Heart left ventricle (tissue), 16 donors: ENCODE data around the gene SUN1. TPM values are rescaled to one million over a fixed set of nuclear protein-coding genes. Genes with fewer than 3 reads are reported as not detected.

Source experiments
- ATAC-seq, 4 donors: fragments of 200-7000 bp; cut with Tn5 transposase; one replicate each; pipeline ENCODE4 v1.9.1; 2020 to 2022; ENCODE audit warnings: moderate library complexity in 4 of 4, mild to moderate bottlenecking in 3 of 4, moderate number of reproducible peaks in 1 of 4
- DNase-seq, 5 donors: peaks; one replicate each; pipeline ENCODE4 v3.0.0-alpha.2; 2020
- H3K27ac ChIP-seq, 12 donors: fragments of 200-600 bp; sonication (generic) in 4 of 12; one replicate each; pipeline versions ENCODE4 v1.5.0 to v1.8.0; 2016 to 2022; ENCODE audit warnings: mild to moderate bottlenecking in 2 of 12
- H3K27me3 ChIP-seq, 9 donors: fragments of 200-600 bp; sonication (generic) in 2 of 9; one replicate each; pipeline versions ENCODE4 v1.5.1 to v1.8.0; 2016 to 2022; ENCODE audit warnings: mild to moderate bottlenecking in 3 of 9
- H3K36me3 ChIP-seq, 9 donors: fragments of 200-600 bp; sonication (generic) in 2 of 9; one replicate each; pipeline versions ENCODE4 v1.5.0 to v1.8.0; 2018 to 2022; ENCODE audit warnings: mild to moderate bottlenecking in 2 of 9
- H3K4me1 ChIP-seq, 12 donors: fragments of 200-600 bp; sonication (generic) in 4 of 12; one replicate each; pipeline versions ENCODE4 v1.5.0 to v1.8.0; 2016 to 2022; ENCODE audit warnings: mild to moderate bottlenecking in 3 of 12
- H3K4me3 ChIP-seq, 12 donors: fragments of 200-600 bp; sonication (generic) in 4 of 12; one replicate each; pipeline versions ENCODE4 v1.5.0 to v1.8.0; 2017 to 2022; ENCODE audit warnings: mild to moderate bottlenecking in 9 of 12, moderate library complexity in 4 of 12
- H3K9me3 ChIP-seq, 12 donors: fragments of 200-600 bp; sonication (generic) in 4 of 12; one replicate each; pipeline versions ENCODE4 v1.5.0 to v1.8.0; 2016 to 2022; ENCODE audit warnings: mild to moderate bottlenecking in 1 of 12
- CTCF ChIP-seq, 12 donors: fragments of 200-600 bp; sonication (generic) in 4 of 12; IDR thresholded peaks; one replicate each; pipeline versions ENCODE4 v1.5.0 to v1.8.0; 2018 to 2022; ENCODE audit warnings: antibody characterized with exemption in 12 of 12, mild to moderate bottlenecking in 5 of 12
- POLR2A ChIP-seq, 2 donors: fragments of 450-650 bp; IDR thresholded peaks; one replicate each; pipeline ENCODE4 v1.6.1; 2017; ENCODE audit warnings: antibody characterized with exemption in 2 of 2, mild to moderate bottlenecking in 2 of 2, moderate library complexity in 2 of 2
- WGBS, 4 donors: extraction: QIAGEN DNeasy Blood & Tissue Kit in 2 of 4; methylation state at CpG; one replicate each; pipeline versions ENCODE4 v1.1.5 to v1.1.7; 2013 to 2018; 5-methylcytosine and 5-hydroxymethylcytosine counted together
- intact Hi-C, 10 donors: fragments of 100-400 bp; cut with DNase I; formaldehyde crosslinking; loops; one replicate each; pipeline versions ENCODE4 v1.11.1 to v1.14.2; 2022
- polyA plus RNA-seq, 2 donors: library from polyadenylated mRNA; stranded (reverse); fragments of 200-250 nt; gene quantifications; one replicate each; pipeline ENCODE4 v1.2.3, GENCODE V29; 2013
- total RNA-seq, 9 donors: library from RNA; depleted of rRNA in 2 of 9; stranded (reverse); fragments of >200 nt in 2 of 9; fragmentation: NEBNext Ultra II Directional in 3 of 9; extraction: Animal tissue kit (Norgen Biotek cat#: 25700) in 3 of 9; gene quantifications; one replicate each; pipeline versions ENCODE4 v1.1.0 to v1.2.4, GENCODE V29; 2016 to 2023
- donor health status: ischemic (EF 13 %, LVEDD 7.1; RV severe dilation, severe dysfunction).
- donor health status: healthy with polysubstance abuse.
- donor health status: DM: no; HTN: yes; CAD: no.
- donor health status: DM: no; HTN: no; CAD: no.
- donor health status: ischemic (EF 25% LVEDD 6.9; RV normal size, moderate dysfunction).
- donor health status: ischemic (EF 25% LVEDD 5.7; RV mildly dilated, moderate dysfunction).
- donor health status: healthy.
- donor health status: DM: yes; HTN: yes; CAD: no.
- donor health status: ischemic (EF 35%, LVEDD 5.7; RV mildly dilated, moderate dysfunction).
- donor health status: nonischemic (EF 11% LVEDD 7.7; RV severe dilation, severe dysfunction).
- donor health status: DM: yes; HTN: yes; CAD: no.
- donor health status: PGD.
- donor health status: ischemic (EF 29% LVEDD 5.4; RV normal size, mild dysfunction).
- donor health status: nonischemic (EF 23%, LVEDD 6.1; RV moderate dilation, normal function).

Gene SUN1
- total and polyA plus RNA-seq, 11 donors = 111 to 203 (median 151) TPM

DNA sequence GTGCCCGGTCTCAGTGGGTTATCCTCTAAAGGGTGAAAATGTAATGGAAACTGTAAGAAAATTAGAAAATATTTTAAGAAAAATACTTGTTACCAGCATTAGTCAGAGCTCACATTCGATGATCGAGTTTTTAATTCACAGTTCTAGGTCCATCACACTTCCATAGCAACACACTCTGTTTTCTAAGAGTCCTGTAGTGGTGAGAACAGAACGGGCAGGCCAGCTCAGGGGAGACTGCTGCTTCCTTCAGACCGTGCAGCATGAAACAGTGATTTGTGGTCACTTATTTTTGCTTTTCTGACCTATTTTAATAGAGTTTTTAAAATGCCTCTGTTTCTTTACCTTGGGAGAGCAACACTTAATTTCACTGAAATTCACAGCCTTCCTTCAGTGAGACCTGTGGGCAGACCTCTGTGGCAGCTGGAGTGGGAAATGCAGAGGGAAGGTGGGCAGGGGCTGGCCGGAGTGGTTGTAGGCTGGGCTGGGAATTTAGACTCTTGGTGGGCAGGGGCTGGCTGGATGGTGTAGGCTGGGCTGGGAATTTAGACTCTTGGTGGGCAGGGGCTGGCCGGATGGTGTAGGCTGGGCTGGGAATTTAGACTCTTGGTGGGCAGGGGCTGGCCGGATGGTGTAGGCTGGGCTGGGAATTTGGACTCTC lies 1.5 kb downstream of the SUN1 start:
- WGBS, 4 donors = 68 to 80% (median 74%) methylated on average over 8 of the region's 8 CpGs
- Histone ChIP-seq H3K9me3 (no peaks in the 10 kb centered on the region), H3K27me3 (no peaks in the 10 kb centered on the region), H3K4me1 (peaks cover 28 to 97% (median 76%) of the 10 kb centered on the region in 12 donors), H3K4me3 (no peak overlapping the region), H3K27ac (peak overlapping the region in 10 of 12 donors; percentile 80 to 99 (median 96)), H3K36me3 (peaks cover 0 to 28% (median 11%) of the 10 kb centered on the region in 9 donors)
- TF ChIP-seq CTCF (IDR thresholded peaks at IDR 0.05) = no peak
- TF ChIP-seq POLR2A (IDR thresholded peaks at IDR 0.05) = no peak
- intact Hi-C loops = loop anchor here in 3 of 10 donors (5.0 to 10.0 kb wide), 2 partner anchors 39 to 49 kb away; no protein-coding TSS in a partner anchor
- no peak for ATAC-seq
- peak in 1 of 5 donors; percentile 10 for DNase-seq

DNA sequence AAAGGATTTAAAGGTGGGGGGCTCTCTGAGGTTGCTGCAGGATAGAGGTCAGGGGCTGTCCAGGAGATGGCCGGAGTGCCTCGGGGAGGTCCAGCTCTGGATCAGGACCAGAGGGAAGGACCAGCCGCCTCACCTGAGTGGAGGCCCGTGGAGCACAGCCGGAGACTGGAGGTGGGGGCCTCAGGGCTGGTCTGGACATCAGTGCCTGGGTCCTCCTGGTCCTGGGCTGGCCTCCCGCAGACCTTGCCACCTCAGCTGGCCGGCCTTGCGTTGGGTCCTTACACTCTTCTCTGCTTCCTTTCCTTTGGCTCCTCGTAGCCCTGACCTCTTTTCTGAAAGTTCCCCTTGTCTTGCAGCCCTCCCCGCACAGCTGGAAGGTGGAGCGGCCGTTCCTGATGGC lies 2.0 kb downstream of the SUN1 start:
- no peak for ATAC-seq
- DNase-seq = no peak
- no peaks in the 10 kb centered on the region for H3K27me3 ChIP-seq
- no peak overlapping the region for H3K4me3 ChIP-seq
- TF ChIP-seq POLR2A (IDR thresholded peaks at IDR 0.05) = no peak
- no peak for TF ChIP-seq CTCF (IDR thresholded peaks at IDR 0.05)
- H3K9me3 ChIP-seq = no peaks in the 10 kb centered on the region
- H3K36me3 ChIP-seq = peaks cover 0 to 34% (median 17%) of the 10 kb centered on the region in 9 donors
- 89 to 95% (median 93%) methylated on average over 10 to 12 of the region's 12 CpGs for WGBS, 4 donors
- intact Hi-C loops = loop anchor here in 3 of 10 donors (5.0 to 10.0 kb wide), 2 partner anchors 38 to 49 kb away; no protein-coding TSS in a partner anchor
- H3K4me1 ChIP-seq = peaks cover 28 to 96% (median 74%) of the 10 kb centered on the region in 12 donors
- H3K27ac ChIP-seq = peak overlapping the region in 11 of 12 donors; percentile 32 to 97 (median 94)

DNA sequence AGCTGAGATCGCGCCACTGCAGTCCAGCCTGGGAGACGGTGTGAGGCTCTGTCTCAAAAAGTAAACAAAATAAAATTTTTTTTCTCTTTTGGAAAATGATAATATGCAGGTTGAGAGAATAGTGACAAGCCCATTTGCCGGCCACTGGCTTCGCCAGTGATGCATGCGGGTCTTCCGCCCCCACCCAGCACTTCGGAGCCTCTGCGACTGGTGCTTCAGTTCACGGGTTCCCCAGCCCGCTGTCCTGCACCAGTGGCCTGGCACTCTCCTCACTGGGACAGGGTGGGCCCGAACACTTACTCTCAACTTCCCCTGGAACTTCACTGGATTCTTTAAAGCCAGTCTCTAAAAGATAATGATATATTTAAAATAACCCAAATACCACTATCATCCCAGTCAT lies 2.7 kb downstream of the SUN1 start:
- Histone ChIP-seq H3K4me1 (peaks cover 28 to 89% (median 66%) of the 10 kb centered on the region in 12 donors), H3K27ac (peak overlapping the region in 11 of 12 donors; percentile 32 to 97 (median 83)), H3K9me3 (no peaks in the 10 kb centered on the region), H3K4me3 (no peak overlapping the region), H3K36me3 (peaks cover 0 to 41% (median 22%) of the 10 kb centered on the region in 9 donors), H3K27me3 (no peaks in the 10 kb centered on the region)
- WGBS, 4 donors = 93 to 97% (median 94%) methylated on average over 12 of the region's 12 CpGs
- DNase-seq (no peak), ATAC-seq (no peak)
- intact Hi-C loops = loop anchor here in 7 of 10 donors (5.0 to 10.0 kb wide), 3 partner anchors 37 to 50 kb away; no protein-coding TSS in a partner anchor
- no peak for TF ChIP-seq POLR2A (IDR thresholded peaks at IDR 0.05)
- TF ChIP-seq CTCF (IDR thresholded peaks at IDR 0.05) = no peak
